GM19395 (cell line): ENCODE measurements around the gene SENP6.

ENCODE experiments used
- ATAC-seq: cut with Tn5 transposase; IDR thresholded peaks from one replicate; pipeline ENCODE4 v1.9.1; 2021; ENCODE audit warnings: mild to moderate bottlenecking, moderate library complexity; ENCODE audit not compliant: unreplicated experiment

Gene SENP6

GRCh38 chr6:75747152-75747992 lies 145.7 kb downstream of the SENP6 start:
- no peak for ATAC-seq

DNA sequence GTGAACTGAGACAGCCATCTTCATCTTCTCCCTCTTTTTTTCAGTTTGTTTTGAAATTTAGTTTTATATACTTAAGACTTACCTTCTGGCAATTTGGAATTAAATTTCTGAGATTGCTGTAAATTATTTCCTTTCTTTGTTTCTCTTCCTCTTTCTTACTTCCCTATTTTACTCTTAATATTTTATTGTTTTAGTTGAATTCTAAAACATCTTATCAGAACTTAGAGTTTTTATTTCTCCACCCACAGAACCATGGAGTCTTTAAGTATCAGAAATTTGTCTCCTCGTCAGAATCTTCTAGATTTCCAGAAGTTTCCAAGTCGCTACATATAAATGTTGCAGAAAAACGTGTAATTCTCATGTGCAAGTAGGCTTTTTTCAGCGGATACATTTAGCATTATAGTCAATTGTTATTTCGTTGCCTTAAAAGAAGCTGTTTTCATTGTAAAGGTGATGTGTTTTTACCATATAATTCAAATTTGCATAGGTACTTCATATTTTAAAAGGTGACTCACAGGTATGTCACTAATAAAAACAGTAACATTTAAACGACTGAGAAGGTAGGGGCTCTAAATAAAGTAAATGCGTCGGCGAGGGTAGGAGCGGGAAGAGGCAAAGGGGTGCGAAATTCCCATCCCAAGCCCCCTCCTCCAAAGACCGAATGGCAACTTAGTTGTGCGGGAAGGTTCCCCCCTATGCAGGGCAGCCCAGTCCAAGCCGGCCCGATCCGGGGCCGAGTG lies 146.5 kb downstream of the SENP6 start:
- peak; percentile 2 for ATAC-seq

GRCh38 chr6:75748743-75749538 lies 147.3 kb downstream of the SENP6 start, which contains the start of gene MYO6:
Gene MYO6 (plus strand): TSS chr6:75749239. CDS start chr6:75817548, 68,309 bp downstream.
- peak; percentile 69 for ATAC-seq

DNA sequence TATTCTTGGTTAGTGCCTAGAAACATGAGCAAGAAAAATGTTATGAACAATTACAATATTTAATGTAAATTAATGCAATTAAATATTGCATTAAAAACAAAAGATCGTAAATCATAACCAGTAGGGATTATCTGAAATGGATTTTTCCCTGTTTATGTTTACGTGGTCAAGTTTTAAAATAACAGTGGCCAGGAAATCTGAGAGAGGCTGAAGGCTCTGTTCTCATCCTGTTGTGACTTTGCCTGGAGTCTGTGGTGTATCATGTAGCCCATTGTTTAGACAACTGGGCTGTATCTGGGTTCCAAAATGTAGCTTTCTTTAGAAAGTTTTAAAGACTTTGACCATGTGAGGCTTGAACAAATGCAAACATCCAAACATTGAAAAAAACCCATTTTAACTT lies 149.8 kb downstream of the SENP6 start:
- ATAC-seq, result no peak

GRCh38 chr6:75752365-75752764 lies 150.7 kb downstream of the SENP6 start:
- no peak for ATAC-seq

DNA sequence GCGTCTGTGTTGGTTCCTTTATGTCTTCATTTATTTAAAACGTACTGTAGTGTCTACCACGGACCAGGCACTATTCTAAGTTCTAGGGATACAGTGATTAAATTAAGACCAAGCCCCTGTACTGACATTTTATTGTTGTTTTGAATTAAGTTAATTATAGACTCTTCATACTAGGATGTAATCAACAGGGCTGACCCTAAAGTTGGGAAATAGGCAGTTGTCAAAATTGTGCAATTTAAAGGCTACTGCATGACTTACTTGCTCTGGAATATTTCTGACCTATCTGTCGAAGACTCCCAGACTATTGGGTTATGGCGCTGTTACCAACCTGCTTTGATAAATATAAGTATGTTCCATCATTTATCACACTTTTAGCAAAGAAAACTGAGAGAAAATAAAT lies 154.0 kb downstream of the SENP6 start:
- no peak for ATAC-seq

DNA sequence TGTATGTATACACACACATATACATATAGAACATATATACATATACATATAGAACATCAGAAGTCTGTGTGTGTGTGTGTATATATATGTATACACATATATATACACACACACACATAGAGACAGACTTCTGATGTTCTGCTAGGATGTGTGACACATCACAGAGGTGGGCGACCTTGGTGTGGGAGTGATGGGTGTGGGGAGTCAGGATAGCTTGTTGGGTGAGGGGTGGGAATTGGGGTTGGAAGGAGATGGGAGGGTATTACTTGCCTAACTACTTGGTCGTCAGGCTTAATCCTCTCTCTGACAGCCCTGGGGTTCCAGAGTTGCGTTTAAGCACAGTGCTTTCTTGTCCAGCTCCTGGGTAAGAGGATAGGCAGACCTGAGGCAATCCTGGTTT lies 155.6 kb downstream of the SENP6 start:
- no peak for ATAC-seq

- no peak for ATAC-seq
Measured at GRCh38 chr6:75758061-75758460, 156.4 kb downstream of the SENP6 start.

GRCh38 chr6:75759207-75759606 lies 157.5 kb downstream of the SENP6 start:
- no peak for ATAC-seq

GRCh38 chr6:75760320-75760719 lies 158.6 kb downstream of the SENP6 start:
- ATAC-seq, result no peak

- no peak for ATAC-seq
Measured at GRCh38 chr6:75761489-75761888, 159.8 kb downstream of the SENP6 start.

GRCh38 chr6:75762063-75762462 lies 160.4 kb downstream of the SENP6 start:
- no peak for ATAC-seq

- ATAC-seq, result no peak
Measured at GRCh38 chr6:75766387-75766786, 164.7 kb downstream of the SENP6 start.
